ENCODE data around the gene NUDT1. TPM values are rescaled to one million over a fixed set of nuclear protein-coding genes. Genes with fewer than 3 reads are reported as not detected.

NUDT1 gene
- total RNA-seq, 1 donor from 2014 or later = 12.0 TPM

DNA sequence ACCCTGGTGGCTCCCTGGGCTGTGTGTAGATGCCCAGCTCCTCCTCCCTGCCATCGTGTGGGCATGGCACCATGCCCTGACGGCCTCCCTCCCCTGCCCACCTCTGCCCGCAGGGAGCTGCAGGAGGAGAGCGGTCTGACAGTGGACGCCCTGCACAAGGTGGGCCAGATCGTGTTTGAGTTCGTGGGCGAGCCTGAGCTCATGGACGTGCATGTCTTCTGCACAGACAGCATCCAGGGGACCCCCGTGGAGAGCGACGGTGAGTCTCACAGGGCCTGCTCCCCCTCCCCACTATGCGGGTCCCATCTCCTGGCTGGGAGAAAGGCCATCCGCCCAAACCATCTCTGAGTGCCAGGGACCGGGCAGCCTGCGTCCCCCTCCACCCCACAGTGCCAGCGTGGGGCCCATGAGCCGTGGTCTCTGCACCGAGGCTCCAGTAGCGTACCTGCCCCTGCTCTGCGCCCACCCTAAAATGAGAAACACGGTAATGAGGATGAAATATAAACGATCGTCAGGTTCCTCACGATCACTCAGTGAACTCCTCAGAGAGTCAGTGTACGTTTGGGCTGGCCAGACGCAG, 7.8 kb downstream of the NUDT1 start:
- H3K36me3 ChIP-seq (ENCODE audit: insufficient read depth, low read length) = no peaks in the 10 kb centered on the region
- H3K27me3 ChIP-seq (ENCODE audit: insufficient read depth, low read length) = no peaks in the 10 kb centered on the region
- H2AFZ ChIP-seq (ENCODE audit: low read depth, low read length) = peak overlapping the region; percentile 20
- peak overlapping the region; percentile 88 for H3K27ac ChIP-seq (ENCODE audit: low read depth, low read length)
- peaks cover 16% of the 10 kb centered on the region for H3K4me1 Mint-ChIP-seq (ENCODE audit: low read depth, unreplicated experiment)
- no peaks in the 10 kb centered on the region for H3K9me3 ChIP-seq (ENCODE audit: insufficient read depth, low read depth, low read length)
- no peak overlapping the region for H3K4me3 ChIP-seq (ENCODE audit: insufficient read depth, low read depth, low read length)
- H3K27ac Mint-ChIP-seq (ENCODE audit: unreplicated experiment) = no peak overlapping the region
- TF ChIP-seq EZH2 (IDR thresholded peaks at IDR 0.05; ENCODE audit: insufficient read depth, low read length) = no peak
- TF ChIP-seq, protein P1, sequence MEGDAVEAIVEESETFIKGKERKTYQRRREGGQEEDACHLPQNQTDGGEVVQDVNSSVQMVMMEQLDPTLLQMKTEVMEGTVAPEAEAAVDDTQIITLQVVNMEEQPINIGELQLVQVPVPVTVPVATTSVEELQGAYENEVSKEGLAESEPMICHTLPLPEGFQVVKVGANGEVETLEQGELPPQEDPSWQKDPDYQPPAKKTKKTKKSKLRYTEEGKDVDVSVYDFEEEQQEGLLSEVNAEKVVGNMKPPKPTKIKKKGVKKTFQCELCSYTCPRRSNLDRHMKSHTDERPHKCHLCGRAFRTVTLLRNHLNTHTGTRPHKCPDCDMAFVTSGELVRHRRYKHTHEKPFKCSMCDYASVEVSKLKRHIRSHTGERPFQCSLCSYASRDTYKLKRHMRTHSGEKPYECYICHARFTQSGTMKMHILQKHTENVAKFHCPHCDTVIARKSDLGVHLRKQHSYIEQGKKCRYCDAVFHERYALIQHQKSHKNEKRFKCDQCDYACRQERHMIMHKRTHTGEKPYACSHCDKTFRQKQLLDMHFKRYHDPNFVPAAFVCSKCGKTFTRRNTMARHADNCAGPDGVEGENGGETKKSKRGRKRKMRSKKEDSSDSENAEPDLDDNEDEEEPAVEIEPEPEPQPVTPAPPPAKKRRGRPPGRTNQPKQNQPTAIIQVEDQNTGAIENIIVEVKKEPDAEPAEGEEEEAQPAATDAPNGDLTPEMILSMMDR (IDR thresholded peaks at IDR 0.05; ENCODE audit: insufficient read depth, low read depth, low read length) = no peak
- no peaks in the 10 kb centered on the region for H3K27me3 Mint-ChIP-seq (ENCODE audit: low read depth, unreplicated experiment)
- peaks cover 8% of the 10 kb centered on the region for H4K20me1 ChIP-seq (ENCODE audit: insufficient read depth, low read length)
- peak overlapping the region; percentile 79 for H3K9ac ChIP-seq (ENCODE audit: low read length)
- peak overlapping the region; percentile 56 for H3K4me2 ChIP-seq (ENCODE audit: low read length)
- FAIRE-seq (no peak), DNase-seq (ENCODE audit: low read depth) (no peak)
- H3K36me3 Mint-ChIP-seq (ENCODE audit: low read depth, unreplicated experiment) = peaks cover 6% of the 10 kb centered on the region
- no peak overlapping the region for H3K4me3 Mint-ChIP-seq (ENCODE audit: unreplicated experiment)
- no peaks in the 10 kb centered on the region for H3K9me3 Mint-ChIP-seq (ENCODE audit: unreplicated experiment)
- peaks cover 17% of the 10 kb centered on the region for H3K4me1 ChIP-seq (ENCODE audit: insufficient read depth, low read length)
- H3K79me2 ChIP-seq (ENCODE audit: insufficient read depth, low read length) = no peaks in the 10 kb centered on the region

DNA sequence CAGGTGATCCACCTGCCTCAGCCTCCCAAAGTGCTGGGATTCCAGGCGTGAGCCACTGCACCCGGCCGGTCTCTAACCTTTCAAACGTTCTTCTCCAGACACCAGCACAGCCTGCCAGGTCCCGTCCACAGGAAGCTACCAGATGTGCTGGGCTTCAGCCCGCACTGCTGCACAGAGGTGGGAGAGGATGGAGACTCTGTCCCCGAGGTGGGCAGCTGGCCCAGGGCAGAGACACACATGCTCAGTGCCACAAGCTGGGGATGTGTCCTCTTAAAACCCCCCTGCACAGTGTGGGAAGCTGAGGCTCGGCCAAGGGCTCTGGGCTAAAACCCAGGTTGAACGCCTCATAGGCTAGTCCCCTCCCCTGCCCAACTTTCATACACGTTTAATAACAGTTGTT, 9.4 kb downstream of the NUDT1 start:
- FAIRE-seq = no peak
- no peak for TF ChIP-seq EZH2 (IDR thresholded peaks at IDR 0.05; ENCODE audit: insufficient read depth, low read length)
- TF ChIP-seq, protein P1 (IDR thresholded peaks at IDR 0.05; ENCODE audit: insufficient read depth, low read depth, low read length) = no peak
- Histone ChIP-seq H3K27me3 (ENCODE audit: insufficient read depth, low read length) (no peaks in the 10 kb centered on the region), H3K4me3 (ENCODE audit: insufficient read depth, low read depth, low read length) (no peak overlapping the region), H3K4me2 (ENCODE audit: low read length) (no peak overlapping the region), H3K9ac (ENCODE audit: low read length) (no peak overlapping the region), H3K36me3 (ENCODE audit: insufficient read depth, low read length) (no peaks in the 10 kb centered on the region), H2AFZ (ENCODE audit: low read depth, low read length) (no peak overlapping the region), H4K20me1 (ENCODE audit: insufficient read depth, low read length) (peaks cover 22% of the 10 kb centered on the region), H3K27ac (ENCODE audit: low read depth, low read length) (no peak overlapping the region), H3K4me1 (ENCODE audit: insufficient read depth, low read length) (peaks cover 31% of the 10 kb centered on the region), H3K79me2 (ENCODE audit: insufficient read depth, low read length) (no peaks in the 10 kb centered on the region), H3K9me3 (ENCODE audit: insufficient read depth, low read depth, low read length) (no peaks in the 10 kb centered on the region)
- H3K36me3 Mint-ChIP-seq (ENCODE audit: low read depth, unreplicated experiment) = peaks cover 10% of the 10 kb centered on the region
- no peak overlapping the region for H3K4me3 Mint-ChIP-seq (ENCODE audit: unreplicated experiment)
- H3K4me1 Mint-ChIP-seq (ENCODE audit: low read depth, unreplicated experiment) = peaks cover 15% of the 10 kb centered on the region
- no peak for DNase-seq (ENCODE audit: low read depth)
- no peak overlapping the region for H3K27ac Mint-ChIP-seq (ENCODE audit: unreplicated experiment)
- H3K9me3 Mint-ChIP-seq (ENCODE audit: unreplicated experiment) = no peaks in the 10 kb centered on the region
- no peaks in the 10 kb centered on the region for H3K27me3 Mint-ChIP-seq (ENCODE audit: low read depth, unreplicated experiment)

Data from astrocyte (in vitro differentiated cells and primary cell).